HL-60 (cell line): ENCODE data around the gene MED16.

Experiments
- CTCF ChIP-seq: IDR thresholded peaks from one replicate; pipeline ENCODE4 v1.5.1; 2011; ENCODE audit warnings: low read length, control low read depth, inconsistent platforms; ENCODE audit not compliant: insufficient read depth
- GABPA ChIP-seq: IDR thresholded peaks from 2 replicates; pipeline ENCODE4 v1.6.1; 2012; ENCODE audit warnings: low read depth
- POLR2AphosphoS5 ChIP-seq: IDR thresholded peaks from 2 replicates; pipeline ENCODE4 v1.6.1; 2012; ENCODE audit warnings: low read depth
- TF ChIP-seq, protein P1 (sequence below): IDR thresholded peaks from 2 replicates; pipeline ENCODE4 v1.6.1; 2012; ENCODE audit warnings: low read depth; ENCODE audit not compliant: insufficient replicate concordance

GRCh38 chr19:884420-885211 is 8.4 kb downstream of the MED16 start:
- TF ChIP-seq CTCF (no peak), POLR2AphosphoS5 (no peak), GABPA (no peak)
- TF ChIP-seq, protein P1, sequence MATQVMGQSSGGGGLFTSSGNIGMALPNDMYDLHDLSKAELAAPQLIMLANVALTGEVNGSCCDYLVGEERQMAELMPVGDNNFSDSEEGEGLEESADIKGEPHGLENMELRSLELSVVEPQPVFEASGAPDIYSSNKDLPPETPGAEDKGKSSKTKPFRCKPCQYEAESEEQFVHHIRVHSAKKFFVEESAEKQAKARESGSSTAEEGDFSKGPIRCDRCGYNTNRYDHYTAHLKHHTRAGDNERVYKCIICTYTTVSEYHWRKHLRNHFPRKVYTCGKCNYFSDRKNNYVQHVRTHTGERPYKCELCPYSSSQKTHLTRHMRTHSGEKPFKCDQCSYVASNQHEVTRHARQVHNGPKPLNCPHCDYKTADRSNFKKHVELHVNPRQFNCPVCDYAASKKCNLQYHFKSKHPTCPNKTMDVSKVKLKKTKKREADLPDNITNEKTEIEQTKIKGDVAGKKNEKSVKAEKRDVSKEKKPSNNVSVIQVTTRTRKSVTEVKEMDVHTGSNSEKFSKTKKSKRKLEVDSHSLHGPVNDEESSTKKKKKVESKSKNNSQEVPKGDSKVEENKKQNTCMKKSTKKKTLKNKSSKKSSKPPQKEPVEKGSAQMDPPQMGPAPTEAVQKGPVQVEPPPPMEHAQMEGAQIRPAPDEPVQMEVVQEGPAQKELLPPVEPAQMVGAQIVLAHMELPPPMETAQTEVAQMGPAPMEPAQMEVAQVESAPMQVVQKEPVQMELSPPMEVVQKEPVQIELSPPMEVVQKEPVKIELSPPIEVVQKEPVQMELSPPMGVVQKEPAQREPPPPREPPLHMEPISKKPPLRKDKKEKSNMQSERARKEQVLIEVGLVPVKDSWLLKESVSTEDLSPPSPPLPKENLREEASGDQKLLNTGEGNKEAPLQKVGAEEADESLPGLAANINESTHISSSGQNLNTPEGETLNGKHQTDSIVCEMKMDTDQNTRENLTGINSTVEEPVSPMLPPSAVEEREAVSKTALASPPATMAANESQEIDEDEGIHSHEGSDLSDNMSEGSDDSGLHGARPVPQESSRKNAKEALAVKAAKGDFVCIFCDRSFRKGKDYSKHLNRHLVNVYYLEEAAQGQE: no peak
